ENCODE measurements around the gene NTNG1. TPM values are rescaled to one million over a fixed set of nuclear protein-coding genes. Genes with fewer than 3 reads are reported as not detected.

The NTNG1 gene
- total RNA-seq, 1 experiment from 2014 or later: 2.3 TPM

GRCh38 chr1:107187399-107187798, 46.6 kb downstream of the NTNG1 start (continued):
- TF ChIP-seq E2F4 (CRISPR knock-in tag; IDR thresholded peaks at IDR 0.05; ENCODE audit: borderline replicate concordance, low read depth): no peak
- no peak for TF ChIP-seq NFATC4 (CRISPR knock-in tag; IDR thresholded peaks at IDR 0.05)
- no peak for TF ChIP-seq USF2 (CRISPR knock-in tag; IDR thresholded peaks at IDR 0.05)
- no peak for TF ChIP-seq E2F1 (CRISPR knock-in tag; IDR thresholded peaks at IDR 0.05)
- TF ChIP-seq ESRRA (CRISPR knock-in tag; IDR thresholded peaks at IDR 0.05; ENCODE audit: borderline replicate concordance): no peak
- no peak for TF ChIP-seq PRDM15 (CRISPR knock-in tag; IDR thresholded peaks at IDR 0.05)
- no peak for TF ChIP-seq ETV6 (CRISPR knock-in tag; IDR thresholded peaks at IDR 0.05)

- Mint-ChIP-seq H3K9me3 (peaks cover 4% of the 10 kb centered on the region; the same call in 1 of the 2 replicates), H3K27me3 (ENCODE audit: low read depth) (no peaks in the 10 kb centered on the region), H3K27ac (no peak overlapping the region), H3K4me3 (no peak overlapping the region), H3K36me3 (peaks cover 7% of the 10 kb centered on the region; the same call in 1 of the 2 replicates), H3K4me1 (peaks cover 38% of the 10 kb centered on the region)
- CTCF ChIA-PET: interaction anchor here (2.8 kb wide), 1 partner anchor 9 kb away, joined by 12 read pairs; no protein-coding TSS in a partner anchor
- DNase-seq (ENCODE audit: low spot score): no peak
- TF ChIP-seq ZNF423 (CRISPR knock-in tag; IDR thresholded peaks at IDR 0.05): no peak
- no peak for TF ChIP-seq SMAD4 (CRISPR knock-in tag; IDR thresholded peaks at IDR 0.05)
- TF ChIP-seq ATF3 (CRISPR knock-in tag; conservative IDR thresholded peaks at IDR 0.05): no peak
- TF ChIP-seq IRF2 (CRISPR knock-in tag; IDR thresholded peaks at IDR 0.05; ENCODE audit: borderline replicate concordance, low read depth): no peak
- no peak for TF ChIP-seq OVOL2 (CRISPR knock-in tag; IDR thresholded peaks at IDR 0.05; ENCODE audit: borderline replicate concordance)
- no peak for TF ChIP-seq KAT7 (CRISPR knock-in tag; IDR thresholded peaks at IDR 0.05; ENCODE audit: borderline replicate concordance)
- no peak for ATAC-seq
- POLR2A ChIA-PET: no interaction called here
Observed at GRCh38 chr1:107188160-107188559, 47.3 kb downstream of the NTNG1 start.

GRCh38 chr1:107194380-107194779, 53.5 kb downstream of the NTNG1 start:
- Mint-ChIP-seq H3K36me3 (0 out of 2 replicates have a peak, but pooled peaks cover 3% of the 10 kb centered on the region), H3K9me3 (peaks cover 4% of the 10 kb centered on the region; the same call in 1 of the 2 replicates), H3K4me3 (no peak overlapping the region), H3K27me3 (ENCODE audit: low read depth) (no peaks in the 10 kb centered on the region), H3K4me1 (peaks cover 5% of the 10 kb centered on the region), H3K27ac (no peak overlapping the region)
- DNase-seq (ENCODE audit: low spot score) (no peak), ATAC-seq (no peak)
- POLR2A ChIA-PET: no interaction called here
- CTCF ChIA-PET: no interaction called here
- no peak for TF ChIP-seq PREB (CRISPR knock-in tag; IDR thresholded peaks at IDR 0.05; ENCODE audit: borderline replicate concordance)
- TF ChIP-seq NR2C2 (CRISPR knock-in tag; IDR thresholded peaks at IDR 0.05): no peak
- no peak for TF ChIP-seq ETV6 (CRISPR knock-in tag; IDR thresholded peaks at IDR 0.05)
- TF ChIP-seq ZNF532 (CRISPR knock-in tag; IDR thresholded peaks at IDR 0.05; ENCODE audit: borderline replicate concordance): no peak
- TF ChIP-seq CREB1 (CRISPR knock-in tag; IDR thresholded peaks at IDR 0.05): no peak
- TF ChIP-seq ZMAT4 (CRISPR knock-in tag; IDR thresholded peaks at IDR 0.05): no peak
- TF ChIP-seq ZNF396 (CRISPR knock-in tag; IDR thresholded peaks at IDR 0.05; ENCODE audit: borderline replicate concordance): no peak
- no peak for TF ChIP-seq OVOL2 (CRISPR knock-in tag; IDR thresholded peaks at IDR 0.05; ENCODE audit: borderline replicate concordance)
- no peak for TF ChIP-seq GTF2I (CRISPR knock-in tag; conservative IDR thresholded peaks at IDR 0.05)
- TF ChIP-seq FOXK1 (CRISPR knock-in tag; IDR thresholded peaks at IDR 0.05): no peak

Measured in WTC11 (cell line).